H1 (cell line): ENCODE results near the gene FZD4. TPM values are rescaled to one million over a fixed set of nuclear protein-coding genes. Genes with fewer than 3 reads are reported as not detected.

Experiments
- CTCF ChIA-PET: fragments of 300-600 bp; sonication (Branson Sonifier 250); formaldehyde crosslinking; loops from one replicate; lab custom pipeline; 2021; ENCODE audit not compliant: partially characterized antibody; lab: Charles Lee
- POLR2A ChIA-PET: fragments of 300-600 bp; sonication (Branson Sonifier 250); formaldehyde crosslinking; loops from one replicate; lab custom pipeline; 2021; ENCODE audit warnings: inconsistent platforms; ENCODE audit not compliant: partially characterized antibody; lab: Charles Lee
- DNase-seq, 2 experiments: peaks; one replicate each; pipeline versions ENCODE4 v3.0.0 to v3.0.0-alpha.2; 2010 to 2022; ENCODE audit warnings: low spot score in 2 of 2, low read depth in 1 of 2, mixed read lengths in 1 of 2
- FAIRE-seq: peaks from 2 replicates; lab custom pipeline; 2011; peaks lifted over from hg19 to GRCh38; lab: Jason Lieb, UNC
- H2AFZ ChIP-seq: 2 replicates; pipeline ENCODE4 v1.8.1; 2012; ENCODE audit warnings: low read length, inconsistent platforms
- H2AK5ac ChIP-seq: 2 replicates; pipeline ENCODE4 v1.6.1; 2013; ENCODE audit warnings: low read depth, low read length
- H2BK120ac ChIP-seq: replicated peaks from 2 replicates; pipeline ENCODE3; 2013; ENCODE audit warnings: low read depth, low read length, inconsistent platforms
- H2BK12ac ChIP-seq: 2 replicates; pipeline ENCODE4 v1.6.1; 2013; ENCODE audit warnings: low read depth, low read length
- H2BK15ac ChIP-seq: 2 replicates; pipeline ENCODE4 v1.6.1; 2013; ENCODE audit warnings: low read length
- H2BK20ac ChIP-seq: 2 replicates; pipeline ENCODE4 v1.6.1; 2013; ENCODE audit warnings: low read length
- H2BK5ac ChIP-seq: 2 replicates; pipeline ENCODE4 v1.6.1; 2013; ENCODE audit warnings: low read depth, low read length
- H3K14ac ChIP-seq: 2 replicates; pipeline ENCODE4 v1.6.1; 2013; ENCODE audit warnings: inconsistent platforms; ENCODE audit not compliant: insufficient read length
- H3K18ac ChIP-seq: 2 replicates; pipeline ENCODE4 v1.6.1; 2013; ENCODE audit warnings: low read length; ENCODE audit errors: extremely low read depth
- H3K23ac ChIP-seq: 2 replicates; pipeline ENCODE4 v1.6.1; 2013; ENCODE audit warnings: inconsistent platforms; ENCODE audit not compliant: insufficient read length
- H3K23me2 ChIP-seq: 2 replicates; pipeline ENCODE4 v1.6.1; 2013; ENCODE audit warnings: low read depth, low read length
- H3K27ac ChIP-seq: 2 replicates; pipeline ENCODE4 v1.6.1; 2011; ENCODE audit warnings: low read depth, low read length, inconsistent platforms
- H3K27me3 ChIP-seq, 4 experiments: replicated peaks in 1 of 4; 1 replicate in 1 of 4; 2 replicates in 3 of 4; pipeline versions ENCODE4 v1.6.1 to v1.8.1; 2011 to 2013; ENCODE audit warnings: low read length in 3 of 4, mild to moderate bottlenecking in 3 of 4, inconsistent platforms in 2 of 4, mixed read lengths in 2 of 4, moderate library complexity in 1 of 4; ENCODE audit not compliant: control insufficient read depth in 3 of 4, insufficient read depth in 3 of 4; ENCODE audit errors: extremely low read depth in 1 of 4
- H3K36me3 ChIP-seq, 4 experiments: 2 replicates each; pipeline versions ENCODE4 v1.6.1 to v1.8.1; 2011 to 2013; ENCODE audit warnings: mild to moderate bottlenecking in 4 of 4, low read length in 3 of 4, moderate library complexity in 2 of 4, control low read depth in 1 of 4, inconsistent platforms in 1 of 4; ENCODE audit not compliant: insufficient read depth in 4 of 4, control insufficient read depth in 2 of 4
- H3K4ac ChIP-seq: replicated peaks from 2 replicates; pipeline ENCODE3; 2013; ENCODE audit warnings: low read length, low read depth, mixed read lengths, inconsistent platforms; ENCODE audit not compliant: insufficient read length
- H3K4me1 ChIP-seq, 4 experiments: replicated peaks in 1 of 4; 1 replicate in 1 of 4; 2 replicates in 3 of 4; pipeline versions ENCODE4 v1.6.1 to v1.8.1; 2011 to 2013; ENCODE audit warnings: low read length in 3 of 4, inconsistent platforms in 2 of 4, mixed read lengths in 1 of 4; ENCODE audit not compliant: insufficient read depth in 4 of 4, control insufficient read depth in 3 of 4
- H3K4me2 ChIP-seq, 2 experiments: 2 replicates each; pipeline versions ENCODE4 v1.6.1 to v1.8.1; 2011 to 2013; ENCODE audit warnings: low read depth in 2 of 2, low read length in 2 of 2, control low read depth in 1 of 2, inconsistent platforms in 1 of 2, mild to moderate bottlenecking in 1 of 2; ENCODE audit not compliant: insufficient read depth in 1 of 2
- H3K4me3 ChIP-seq, 4 experiments: fragments of 200-600, 300-600 bp in 1 of 4; sonication (generic), shearing (Covaris generic), sonication (Bioruptor Twin) in 1 of 4; 2 replicates each; pipeline versions ENCODE4 v1.5.1 to v1.8.1; 2011 to 2016; ENCODE audit warnings: low read length in 4 of 4, low read depth in 3 of 4, control low read depth in 2 of 4, inconsistent platforms in 2 of 4, mild to moderate bottlenecking in 2 of 4, mixed read lengths in 1 of 4, moderate library complexity in 1 of 4; ENCODE audit not compliant: insufficient read depth in 2 of 4; ENCODE audit errors: extremely low read depth in 1 of 4
- H3K56ac ChIP-seq: replicated peaks from 2 replicates; pipeline ENCODE3; 2013; ENCODE audit warnings: low read depth, mild to moderate bottlenecking, mixed read lengths, low read length, inconsistent platforms; ENCODE audit not compliant: insufficient read length
- H3K79me1 ChIP-seq: 2 replicates; pipeline ENCODE4 v1.6.1; 2013; ENCODE audit warnings: low read depth, low read length, control low read depth
- H3K79me2 ChIP-seq, 2 experiments: 2 replicates each; pipeline versions ENCODE4 v1.6.1 to v1.8.1; 2012 to 2013; ENCODE audit warnings: low read length in 2 of 2, mild to moderate bottlenecking in 2 of 2, inconsistent platforms in 1 of 2; ENCODE audit not compliant: insufficient read depth in 2 of 2, control insufficient read depth in 1 of 2
- H3K9ac ChIP-seq, 4 experiments: replicated peaks in 1 of 4; 1 replicate in 1 of 4; 2 replicates in 3 of 4; pipeline versions ENCODE4 v1.6.1 to v1.8.1; 2011 to 2013; ENCODE audit warnings: low read depth in 3 of 4, low read length in 3 of 4, control low read depth in 2 of 4, mild to moderate bottlenecking in 2 of 4, moderate library complexity in 2 of 4, inconsistent platforms in 1 of 4; ENCODE audit errors: extremely low read depth in 1 of 4
- H3K9me3 ChIP-seq, 2 experiments: 2 replicates each; pipeline versions ENCODE4 v1.6.1 to v1.8.1; 2012 to 2013; ENCODE audit warnings: mild to moderate bottlenecking in 2 of 2, moderate library complexity in 2 of 2, control low read depth in 1 of 2, inconsistent platforms in 1 of 2, low read depth in 1 of 2, low read length in 1 of 2, mixed read lengths in 1 of 2; ENCODE audit not compliant: insufficient read depth in 2 of 2
- H4K20me1 ChIP-seq, 2 experiments: replicated peaks in 1 of 2; 2 replicates each; pipeline versions ENCODE3 to v1.8.1; 2011 to 2013; ENCODE audit warnings: inconsistent platforms in 2 of 2, low read length in 2 of 2, mild to moderate bottlenecking in 1 of 2; ENCODE audit not compliant: insufficient read depth in 2 of 2, control insufficient read depth in 1 of 2
- H4K5ac ChIP-seq: 2 replicates; pipeline ENCODE4 v1.6.1; 2013; ENCODE audit warnings: low read length, low read depth, mixed read lengths, inconsistent platforms; ENCODE audit not compliant: insufficient read length
- H4K8ac ChIP-seq: 2 replicates; pipeline ENCODE4 v1.8.0; 2013; ENCODE audit warnings: mild to moderate bottlenecking, moderate library complexity, low read length, inconsistent platforms; ENCODE audit not compliant: insufficient read depth; ENCODE audit errors: extremely low read depth
- H4K91ac ChIP-seq: replicated peaks from 2 replicates; pipeline ENCODE3; 2013; ENCODE audit warnings: low read length, mixed read lengths, inconsistent platforms; ENCODE audit not compliant: insufficient read length
- CREB1 ChIP-seq: IDR thresholded peaks from 2 replicates; pipeline ENCODE4 v1.6.1; 2012; ENCODE audit warnings: inconsistent platforms
- WGBS, 2 experiments: shearing (Covaris generic) in 1 of 2; methylation state at CpG; one replicate each; pipeline versions ENCODE4 v1.1.6 to v1.1.7; 2013 to 2015; ENCODE audit warnings: low lambda C conversion rate in 2 of 2, mixed read lengths in 2 of 2, inconsistent platforms in 1 of 2, low coverage in 1 of 2, missing lambda C conversion rate in 1 of 2; ENCODE audit not compliant: insufficient replicate concordance in 2 of 2, insufficient coverage in 1 of 2, insufficient read length in 1 of 2; ENCODE audit errors: extremely low coverage in 1 of 2, missing lambda C conversion rate in 1 of 2; 5-methylcytosine and 5-hydroxymethylcytosine counted together
- polyA plus RNA-seq, 7 experiments: library from polyadenylated mRNA; depleted of rRNA in 3 of 7; stranded (reverse) in 5 of 7; unstranded in 2 of 7; fragments of >200 nt in 5 of 7; fragments of 200-250 nt in 2 of 7; gene quantifications; 1 replicate in 5 of 7; 2 replicates in 1 of 7; 4 replicates in 1 of 7; pipeline versions ENCODE4 v1.2.1 to v1.2.3, GENCODE V29; 2011 to 2013; ENCODE audit warnings: missing spikeins in 2 of 7, mixed read lengths in 2 of 7
- total RNA-seq: library from RNA; stranded (reverse); fragmentation: NEBNext Ultra II Directional; extraction: Animal tissue kit (Norgen Biotek cat#: 25700); gene quantifications from 2 replicates; pipeline ENCODE4 v1.2.1, GENCODE V29; 2021

FZD4 gene
- total and polyA plus RNA-seq, 2 of the 8 experiments (the other 6 are each of a cell fraction or from before 2014, with no cell fraction given): 3.1 to 7.1 TPM

DNA sequence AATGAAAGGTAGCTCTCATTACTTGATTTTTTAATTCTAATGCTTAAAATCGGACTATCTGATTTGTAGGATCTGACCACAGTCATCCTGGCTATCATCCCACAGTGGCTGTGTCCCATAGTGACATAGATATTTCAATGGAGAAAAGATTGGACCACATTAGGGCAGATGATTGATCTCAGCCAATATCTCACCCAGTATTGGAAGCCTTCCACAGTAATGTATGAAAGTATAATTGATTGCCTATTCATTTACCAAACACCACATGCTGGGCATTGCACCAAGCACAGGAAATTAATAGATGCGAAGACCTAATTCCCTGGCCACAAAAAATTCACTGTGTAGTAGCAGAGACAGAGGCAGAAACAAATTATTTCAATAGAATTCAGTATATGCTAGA lies 37.6 kb downstream of the FZD4 start:
- no peak overlapping the region for H3K27ac ChIP-seq
- no peak overlapping the region for H2AK5ac ChIP-seq
- POLR2A ChIA-PET: interaction anchor here (0.8 kb wide), 1 partner anchor 413 kb away, joined by 3 read pairs; no protein-coding TSS in a partner anchor
- H3K4me1 ChIP-seq: peaks cover 0 to 5% (median under 1%) of the 10 kb centered on the region in 4 experiments; a peak in 1 of 7 replicates
- no peak overlapping the region for H2BK12ac ChIP-seq
- no peak overlapping the region for H4K8ac ChIP-seq
- H3K18ac ChIP-seq: no peak overlapping the region
- no peak overlapping the region for H2BK5ac ChIP-seq
- no peak overlapping the region for H4K91ac ChIP-seq
- H3K4me3 ChIP-seq: no peak overlapping the region
- no peak overlapping the region for H3K4ac ChIP-seq
- no peak overlapping the region for H2BK120ac ChIP-seq
- H4K20me1 ChIP-seq: no peaks in the 10 kb centered on the region
- no peaks in the 10 kb centered on the region for H3K23me2 ChIP-seq
- H3K56ac ChIP-seq: no peak overlapping the region
- H4K5ac ChIP-seq: no peak overlapping the region
- no peaks in the 10 kb centered on the region for H3K79me2 ChIP-seq
- H3K27me3 ChIP-seq: no peaks in the 10 kb centered on the region
- WGBS, 2 experiments: 89% methylated on average over 2 of the region's 2 CpGs; no CpG with 5 or more reads in 1 of the 2 experiments
- no peak overlapping the region for H2BK20ac ChIP-seq
- no peaks in the 10 kb centered on the region for H3K9me3 ChIP-seq
- no peak overlapping the region for H3K14ac ChIP-seq
- no peak for TF ChIP-seq CREB1
- TF ChIP-seq, all 59 proteins: peak for 0
- CTCF ChIA-PET: interaction anchor here (0.8 to 9.8 kb wide), 11 partner anchors 10 to 968 kb away, joined by 3 to 152 read pairs (median 4); no protein-coding TSS in a partner anchor
- Histone ChIP-seq H3K4me2 (no peak overlapping the region), H2BK15ac (no peak overlapping the region), H3K36me3 (no peaks in the 10 kb centered on the region), H3K23ac (no peak overlapping the region), H3K79me1 (no peaks in the 10 kb centered on the region), H3K9ac (no peak overlapping the region), H2AFZ (no peak overlapping the region)
- FAIRE-seq (no peak), DNase-seq (no peak)
